Choroid plexus epithelial cell (primary cell): ENCODE data around the gene SLC6A8.

ENCODE experiments used
- DNase-seq: peaks from one replicate; pipeline ENCODE4 v3.0.0-alpha.2; 2010; ENCODE audit warnings: low read depth
- H3K4me3 ChIP-seq: 2 replicates; pipeline ENCODE4 v1.5.1; 2011; ENCODE audit warnings: low read depth, mild to moderate bottlenecking, control low read depth, low read length, moderate library complexity
- TF ChIP-seq, protein P1 (sequence below): conservative IDR thresholded peaks from 2 replicates; pipeline ENCODE4 v1.5.1; 2011; ENCODE audit warnings: low read depth, mild to moderate bottlenecking, control low read depth, inconsistent platforms, low read length, moderate library complexity

SLC6A8 gene

DNA sequence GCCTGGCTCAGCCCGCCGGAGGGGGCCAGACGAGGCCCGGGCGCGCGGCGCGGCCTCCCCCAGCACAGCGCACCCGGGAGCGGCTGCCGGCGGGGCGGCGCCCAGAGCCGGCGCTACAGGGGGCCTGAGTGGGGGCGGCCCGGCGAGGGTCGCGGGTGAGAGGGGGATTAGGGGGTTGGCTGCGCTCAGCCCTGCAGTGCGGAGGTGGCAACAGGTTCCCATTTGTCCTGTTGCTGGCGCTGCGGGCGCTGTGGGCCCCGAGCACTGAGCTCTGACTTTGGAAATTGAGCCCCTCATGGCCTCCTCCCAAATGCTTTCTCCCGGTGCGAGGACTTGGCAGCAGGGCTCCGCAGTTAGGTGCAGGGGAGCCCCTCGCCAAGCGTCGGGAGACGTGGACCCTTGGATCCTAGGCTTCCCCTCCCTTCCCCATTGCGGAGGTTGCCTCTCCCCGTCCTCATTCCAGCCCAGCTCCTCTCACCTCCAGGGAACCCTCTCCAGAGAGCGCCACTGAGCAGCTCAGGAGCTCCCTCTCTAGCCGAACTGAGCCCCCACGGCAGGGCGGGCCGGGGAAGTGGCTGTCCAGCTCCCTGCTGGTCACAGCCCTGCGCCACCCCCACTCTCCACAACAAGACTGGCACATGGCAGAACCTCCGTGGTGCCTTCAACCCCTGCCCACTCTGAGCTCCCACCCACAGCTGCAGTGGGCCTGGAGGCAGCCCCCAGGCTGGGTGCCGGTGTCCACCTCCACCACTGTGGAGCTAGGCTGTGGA is 43.2 kb upstream of the SLC6A8 start:
- no peak overlapping the region for H3K4me3 ChIP-seq
- DNase-seq = no peak
- TF ChIP-seq, protein P1, sequence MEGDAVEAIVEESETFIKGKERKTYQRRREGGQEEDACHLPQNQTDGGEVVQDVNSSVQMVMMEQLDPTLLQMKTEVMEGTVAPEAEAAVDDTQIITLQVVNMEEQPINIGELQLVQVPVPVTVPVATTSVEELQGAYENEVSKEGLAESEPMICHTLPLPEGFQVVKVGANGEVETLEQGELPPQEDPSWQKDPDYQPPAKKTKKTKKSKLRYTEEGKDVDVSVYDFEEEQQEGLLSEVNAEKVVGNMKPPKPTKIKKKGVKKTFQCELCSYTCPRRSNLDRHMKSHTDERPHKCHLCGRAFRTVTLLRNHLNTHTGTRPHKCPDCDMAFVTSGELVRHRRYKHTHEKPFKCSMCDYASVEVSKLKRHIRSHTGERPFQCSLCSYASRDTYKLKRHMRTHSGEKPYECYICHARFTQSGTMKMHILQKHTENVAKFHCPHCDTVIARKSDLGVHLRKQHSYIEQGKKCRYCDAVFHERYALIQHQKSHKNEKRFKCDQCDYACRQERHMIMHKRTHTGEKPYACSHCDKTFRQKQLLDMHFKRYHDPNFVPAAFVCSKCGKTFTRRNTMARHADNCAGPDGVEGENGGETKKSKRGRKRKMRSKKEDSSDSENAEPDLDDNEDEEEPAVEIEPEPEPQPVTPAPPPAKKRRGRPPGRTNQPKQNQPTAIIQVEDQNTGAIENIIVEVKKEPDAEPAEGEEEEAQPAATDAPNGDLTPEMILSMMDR = no peak

DNA sequence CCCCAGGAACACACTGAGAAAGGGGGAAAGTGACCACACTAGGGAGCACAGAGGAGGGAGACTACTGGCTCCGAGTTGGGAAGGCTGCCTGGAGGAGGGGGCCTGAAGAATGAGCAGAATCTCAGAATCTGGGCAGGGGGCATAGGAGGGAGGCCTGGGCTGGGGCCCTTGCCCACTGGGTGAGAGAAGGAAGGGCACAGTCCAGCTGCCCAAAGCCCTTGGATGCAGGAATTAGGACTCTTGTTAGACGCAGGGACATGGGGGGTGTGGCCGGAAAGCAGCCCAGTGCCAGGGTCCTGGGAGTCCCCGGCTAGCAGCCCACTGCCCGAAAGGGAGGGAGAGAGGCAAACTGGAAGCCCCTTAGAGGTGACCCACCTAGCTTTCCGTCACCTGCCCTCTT is 42.6 kb upstream of the SLC6A8 start:
- H3K4me3 ChIP-seq = no peak overlapping the region
- no peak for DNase-seq
- TF ChIP-seq, protein P1 = no peak

DNA sequence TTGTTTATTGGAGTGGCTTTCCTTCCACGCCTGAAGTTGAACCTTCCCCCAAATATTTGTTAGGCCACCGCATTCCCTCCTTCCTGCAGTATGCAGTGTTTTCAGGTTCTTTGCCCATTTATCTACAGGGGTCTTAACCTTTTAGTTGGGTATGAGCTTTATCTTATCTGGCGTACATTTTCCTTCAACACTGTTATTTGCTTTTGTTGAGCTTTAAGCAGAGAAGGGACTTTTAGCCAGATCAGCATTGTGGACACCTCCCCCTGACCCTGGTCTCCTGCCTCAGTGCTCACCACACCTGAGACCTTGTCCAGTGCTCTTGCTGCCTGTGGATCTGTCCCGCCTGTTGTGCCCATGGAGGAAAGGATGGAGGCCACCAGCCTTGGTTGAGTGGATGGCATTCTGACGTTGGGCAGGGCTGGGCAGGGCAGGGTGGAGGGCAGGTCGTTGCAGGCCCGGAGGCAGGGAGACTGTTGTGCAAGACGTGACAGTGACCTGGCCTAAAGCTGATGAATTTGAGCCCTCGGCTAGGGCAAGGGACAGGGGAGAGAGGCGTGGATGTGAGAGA is 41.7 kb upstream of the SLC6A8 start:
- no peak for DNase-seq
- no peak overlapping the region for H3K4me3 ChIP-seq
- TF ChIP-seq, protein P1 = no peak

DNA sequence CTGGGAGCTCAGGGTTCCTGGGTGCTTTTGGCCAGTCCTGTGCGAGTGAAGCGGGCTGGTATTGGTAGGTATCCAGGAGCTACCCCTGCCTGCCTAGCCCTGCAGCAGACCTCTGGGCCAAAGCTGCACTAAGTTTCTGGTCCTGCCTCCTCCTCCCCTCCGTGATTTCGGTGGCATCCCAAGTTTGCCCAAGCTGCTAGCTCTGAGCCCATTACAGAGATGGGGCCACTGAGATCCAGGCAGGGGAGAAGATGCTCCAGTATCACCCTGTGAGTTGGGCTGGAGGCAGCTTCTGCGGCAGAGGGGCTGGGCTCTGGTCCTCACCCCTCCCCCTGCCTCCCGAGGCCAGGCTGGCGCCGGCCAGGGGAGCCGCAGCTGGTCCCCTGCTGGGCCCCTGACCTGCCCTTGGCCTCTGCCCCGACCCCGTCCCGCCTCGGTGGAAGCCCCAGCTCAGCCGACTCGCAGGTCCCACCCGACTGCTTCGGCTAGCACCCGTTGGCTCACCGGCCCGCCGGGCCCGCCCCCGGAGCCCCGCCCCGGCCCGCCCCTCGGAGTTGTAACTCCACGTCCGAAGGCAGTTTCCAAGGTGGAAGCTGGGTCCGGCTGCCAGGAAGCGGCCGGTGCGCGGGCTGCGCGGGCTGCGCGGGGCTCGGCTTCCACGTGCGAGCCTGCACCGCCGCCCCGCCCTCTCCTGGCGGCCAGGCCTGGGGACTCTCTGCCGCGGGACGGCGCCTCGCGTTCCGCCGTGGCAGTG is 40.9 kb upstream of the SLC6A8 start, which contains the start of gene DUSP9:
Gene DUSP9, plus strand, starts transcription at position 584 of the 754 bp plus-strand sequence. CDS start 751 bp downstream, outside the sequence.
- TF ChIP-seq, protein P1 = no peak
- no peak within 1 kb of the TSS for H3K4me3 ChIP-seq
- peak; percentile 27 for DNase-seq

GRCh38 chrX:153647461-153648357 is 40.0 kb upstream of the SLC6A8 start:
- no peak for DNase-seq
- TF ChIP-seq, protein P1 = no peak
- H3K4me3 ChIP-seq = no peak overlapping the region

GRCh38 chrX:153648358-153649177 is 39.2 kb upstream of the SLC6A8 start:
- H3K4me3 ChIP-seq = no peak overlapping the region
- TF ChIP-seq, protein P1 = no peak
- no peak for DNase-seq
